Stimulated activated naive B cell treated with anti-CD40 and anti-IgM and Interleukin-4, amounts not matched to agents 10 μg/mL and 1 μg/mL and 100 μg/mL, for 72 hours (primary cell): ENCODE measurements around the gene GNA14.
"Not testable (repeated sequence)": the region's sequence is repeated elsewhere in the genome, so short reads cannot be mapped to it uniquely, and the experiment has no call there.

Experiments
- ATAC-seq, 2 donors: fragments of 150-1000 bp; cut with Tn5 transposase; replicated peaks; 2 replicates each; pipeline ENCODE4 v1.10.0; 2021; ENCODE audit warnings: moderate library complexity in 1 of 2
- DNase-seq: peaks from one replicate; pipeline ENCODE4 v3.0.0; 2021
- H3K27ac Mint-ChIP-seq: one replicate; pipeline ENCODE4 v1.8.0; 2022; ENCODE audit warnings: mild to moderate bottlenecking, mixed read lengths
- H3K27me3 Mint-ChIP-seq, 2 donors: one replicate each; pipeline ENCODE4 v1.8.0; 2022; ENCODE audit warnings: mixed read lengths in 2 of 2
- H3K36me3 Mint-ChIP-seq, 2 donors: one replicate each; pipeline ENCODE4 v1.8.0; 2022; ENCODE audit warnings: mixed read lengths in 2 of 2, mild to moderate bottlenecking in 1 of 2
- H3K4me1 Mint-ChIP-seq, 2 donors: one replicate each; pipeline ENCODE4 v1.8.0; 2022; ENCODE audit warnings: mixed read lengths in 2 of 2, mild to moderate bottlenecking in 1 of 2
- H3K4me3 Mint-ChIP-seq, 2 donors: one replicate each; pipeline ENCODE4 v1.8.0; 2022; ENCODE audit warnings: mild to moderate bottlenecking in 2 of 2, mixed read lengths in 2 of 2, moderate library complexity in 1 of 2
- H3K9me3 Mint-ChIP-seq, 2 donors: one replicate each; pipeline ENCODE4 v1.8.0; 2022; ENCODE audit warnings: mixed read lengths in 2 of 2, mild to moderate bottlenecking in 1 of 2

GNA14 gene

DNA sequence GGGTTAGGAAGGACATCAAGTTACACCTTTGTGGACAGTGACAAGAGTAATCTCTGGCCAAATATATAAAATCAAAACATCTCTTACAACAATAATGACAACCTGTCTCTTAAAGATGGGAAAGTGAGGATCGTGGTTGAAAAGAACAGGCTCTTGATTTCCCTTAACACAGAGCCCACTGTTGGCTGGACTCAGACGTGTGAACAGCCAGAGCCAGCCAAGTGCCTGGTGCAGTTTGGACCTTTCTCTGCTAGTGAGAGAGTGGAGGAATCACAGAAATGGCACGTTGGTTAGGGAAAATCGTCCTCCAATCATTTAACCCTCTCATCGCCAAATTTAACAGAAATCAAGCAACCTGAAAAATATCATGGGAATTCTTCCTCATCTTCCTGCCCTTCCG lies 131.3 kb downstream of the GNA14 start:
- peaks cover 0 to 9% of the 10 kb centered on the region in 2 donors for H3K4me1 Mint-ChIP-seq
- no peak overlapping the region for H3K27ac Mint-ChIP-seq
- H3K27me3 Mint-ChIP-seq, result no peaks in the 10 kb centered on the region
- no peaks in the 10 kb centered on the region for H3K9me3 Mint-ChIP-seq
- DNase-seq (no peak), ATAC-seq (no peak)
- H3K36me3 Mint-ChIP-seq, result no peaks in the 10 kb centered on the region
- H3K4me3 Mint-ChIP-seq, result no peak overlapping the region

DNA sequence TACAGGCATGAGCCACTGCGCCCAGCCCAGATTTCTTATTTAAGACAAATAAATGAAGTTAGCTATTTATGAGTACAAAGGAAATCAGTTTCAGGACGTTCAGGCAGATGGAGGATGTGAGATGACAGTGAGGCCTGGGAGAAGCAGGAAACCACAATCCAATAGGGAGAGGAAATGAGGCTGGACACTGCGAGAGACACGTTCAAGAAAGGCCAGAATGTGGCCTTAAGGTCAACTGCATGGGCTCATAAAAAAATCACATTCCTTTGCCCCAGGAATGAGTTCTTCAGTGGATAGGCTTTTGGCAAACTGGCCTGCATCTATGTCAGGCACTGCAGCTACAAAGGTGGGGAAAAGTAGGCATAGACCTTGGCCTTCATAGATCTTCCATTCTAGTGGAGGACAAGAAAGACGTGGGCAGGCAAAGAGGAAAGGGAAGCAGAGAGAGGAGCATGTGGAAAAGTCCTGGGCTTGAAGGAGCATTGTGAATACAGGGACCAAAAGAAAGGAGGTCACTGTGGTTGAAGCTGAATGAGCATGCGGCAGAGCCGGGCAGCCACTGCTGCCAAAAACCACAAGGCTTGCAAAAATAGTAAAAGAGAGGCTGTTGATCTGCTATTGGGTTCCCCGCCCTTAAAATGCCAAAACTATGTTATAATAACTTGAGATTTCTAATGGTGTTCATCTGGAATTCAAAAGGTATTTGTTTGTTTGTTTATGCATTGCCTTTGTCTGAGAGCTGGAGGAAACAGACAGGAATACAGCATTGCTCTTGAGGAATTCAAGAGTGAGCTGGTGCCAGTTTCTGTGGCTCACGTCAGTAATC lies 133.0 kb downstream of the GNA14 start:
- H3K9me3 Mint-ChIP-seq, result no peaks in the 10 kb centered on the region
- H3K27me3 Mint-ChIP-seq, result no peaks in the 10 kb centered on the region
- H3K4me1 Mint-ChIP-seq, result peaks cover 0 to 9% of the 10 kb centered on the region in 2 donors
- no peaks in the 10 kb centered on the region for H3K36me3 Mint-ChIP-seq
- H3K27ac Mint-ChIP-seq, result no peak overlapping the region
- DNase-seq, result no peak
- no peak overlapping the region for H3K4me3 Mint-ChIP-seq
- ATAC-seq, result no peak

DNA sequence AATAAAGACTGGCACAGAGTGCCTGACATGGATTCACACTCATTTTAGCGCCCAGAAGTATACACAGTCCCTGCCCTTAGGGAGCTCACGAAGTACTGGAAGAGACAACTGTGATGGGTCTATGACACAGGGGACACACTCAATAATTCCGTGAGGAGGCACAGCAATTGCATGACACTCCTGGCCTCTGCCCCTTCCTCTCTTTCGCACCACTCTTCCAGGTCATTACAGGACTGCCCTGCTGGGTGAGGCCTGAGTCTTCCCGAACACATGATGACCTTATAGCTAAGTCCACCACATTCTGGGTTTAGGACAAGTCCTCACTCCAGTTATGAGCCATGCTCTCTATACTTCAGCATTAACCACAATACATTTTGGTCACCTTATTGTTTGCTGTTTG lies 134.7 kb downstream of the GNA14 start:
- no peak overlapping the region for H3K27ac Mint-ChIP-seq
- no peaks in the 10 kb centered on the region for H3K27me3 Mint-ChIP-seq
- H3K4me1 Mint-ChIP-seq, result peaks cover 0 to 9% of the 10 kb centered on the region in 2 donors
- no peaks in the 10 kb centered on the region for H3K9me3 Mint-ChIP-seq
- H3K36me3 Mint-ChIP-seq, result no peaks in the 10 kb centered on the region
- ATAC-seq, result no peak
- H3K4me3 Mint-ChIP-seq, result no peak overlapping the region
- no peak for DNase-seq

DNA sequence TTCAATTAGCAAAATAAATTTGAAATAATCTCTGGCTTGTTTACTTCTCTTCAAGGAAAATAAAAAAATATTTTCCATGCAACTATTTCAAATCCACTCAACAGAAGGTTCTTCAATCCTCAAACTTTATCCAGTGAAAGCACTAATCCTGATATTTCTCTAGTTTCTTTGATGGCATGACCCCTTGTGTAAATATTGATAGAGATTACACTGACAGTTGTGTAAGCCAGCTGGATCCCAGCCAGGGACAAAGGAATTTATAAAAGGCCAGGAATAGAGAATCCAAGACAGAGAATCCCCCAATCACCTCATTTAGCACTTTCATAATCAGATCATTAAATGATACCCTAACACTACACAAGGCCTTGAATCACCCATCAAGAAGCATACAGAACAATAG lies 135.2 kb downstream of the GNA14 start:
- ATAC-seq (no peak), DNase-seq (no peak)
- peaks cover 0 to 9% of the 10 kb centered on the region in 2 donors for H3K4me1 Mint-ChIP-seq
- H3K27me3 Mint-ChIP-seq, result no peaks in the 10 kb centered on the region
- H3K36me3 Mint-ChIP-seq, result no peaks in the 10 kb centered on the region
- H3K4me3 Mint-ChIP-seq, result no peak overlapping the region
- no peaks in the 10 kb centered on the region for H3K9me3 Mint-ChIP-seq
- no peak overlapping the region for H3K27ac Mint-ChIP-seq

DNA sequence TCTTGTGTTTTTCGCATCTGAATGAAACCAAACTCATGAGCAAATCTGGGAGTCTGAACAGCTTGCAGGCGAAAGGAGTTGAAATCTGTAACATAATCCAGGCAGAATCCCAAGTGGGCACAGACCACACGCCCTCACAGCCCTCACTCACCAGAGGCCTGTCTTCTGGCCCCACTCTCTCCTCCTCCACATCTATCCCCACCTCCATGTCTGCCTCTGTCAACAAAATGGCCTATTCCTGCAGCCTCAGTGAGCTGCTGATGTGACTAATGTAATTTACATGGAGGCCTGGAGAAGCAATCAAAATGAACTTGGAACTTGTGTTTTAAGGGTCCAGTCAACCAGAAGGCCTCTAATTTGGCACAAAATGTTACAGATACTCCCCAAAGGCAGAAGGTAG lies 136.6 kb downstream of the GNA14 start:
- Mint-ChIP-seq H3K27me3 (no peaks in the 10 kb centered on the region), H3K36me3 (no peaks in the 10 kb centered on the region), H3K9me3 (no peaks in the 10 kb centered on the region), H3K27ac (no peak overlapping the region), H3K4me3 (no peak overlapping the region), H3K4me1 (peaks cover 0 to 9% of the 10 kb centered on the region in 2 donors)
- no peak for DNase-seq
- ATAC-seq, result no peak

DNA sequence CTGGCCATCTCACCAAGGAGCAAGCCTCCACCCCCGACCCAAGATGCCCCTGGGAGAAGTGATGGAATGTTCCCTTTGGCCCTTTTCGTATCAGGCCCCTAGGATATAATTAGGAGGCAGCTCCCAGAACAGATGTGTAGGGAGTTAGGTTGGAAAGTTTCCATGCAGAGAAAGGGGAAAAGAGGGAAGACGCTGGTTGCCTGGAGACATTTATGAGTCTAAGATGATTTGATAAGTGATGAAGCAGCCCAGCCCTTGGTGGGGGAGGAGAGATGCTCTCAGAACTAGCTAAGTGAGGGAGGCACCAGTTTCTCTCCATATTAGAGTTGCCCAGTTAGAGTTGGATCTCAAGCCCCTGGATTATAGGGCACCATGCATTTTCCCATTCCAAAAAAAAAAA lies 137.5 kb downstream of the GNA14 start:
- no peaks in the 10 kb centered on the region for H3K36me3 Mint-ChIP-seq
- ATAC-seq, result no peak
- no peak overlapping the region for H3K4me3 Mint-ChIP-seq
- DNase-seq, result no peak
- no peak overlapping the region for H3K27ac Mint-ChIP-seq
- H3K9me3 Mint-ChIP-seq, result no peaks in the 10 kb centered on the region
- no peaks in the 10 kb centered on the region for H3K27me3 Mint-ChIP-seq
- H3K4me1 Mint-ChIP-seq, result peaks cover 0 to 9% of the 10 kb centered on the region in 2 donors

DNA sequence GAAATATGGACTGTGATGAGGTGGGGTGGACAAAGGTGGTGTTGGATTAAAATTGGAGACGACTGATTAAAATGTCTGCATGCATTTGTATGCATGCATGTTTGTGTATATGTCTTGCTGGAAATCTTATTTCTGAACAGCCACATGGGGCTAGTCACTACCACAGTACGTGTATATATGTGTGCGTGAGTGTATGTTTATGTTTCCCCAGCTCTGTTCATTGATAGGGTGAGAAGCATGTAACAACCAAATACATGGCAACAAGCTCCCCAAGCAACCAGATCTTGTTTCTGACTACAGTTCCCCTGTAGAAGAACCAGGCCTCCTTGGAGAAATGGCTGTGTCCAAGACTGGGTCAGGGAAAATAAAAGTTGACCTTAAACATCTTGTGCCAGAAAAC lies 139.7 kb downstream of the GNA14 start:
- ATAC-seq, result no peak
- Mint-ChIP-seq H3K4me1 (no peaks in the 10 kb centered on the region), H3K4me3 (no peak overlapping the region), H3K27ac (no peak overlapping the region), H3K9me3 (no peaks in the 10 kb centered on the region), H3K36me3 (no peaks in the 10 kb centered on the region), H3K27me3 (no peaks in the 10 kb centered on the region)
- DNase-seq, result no peak

DNA sequence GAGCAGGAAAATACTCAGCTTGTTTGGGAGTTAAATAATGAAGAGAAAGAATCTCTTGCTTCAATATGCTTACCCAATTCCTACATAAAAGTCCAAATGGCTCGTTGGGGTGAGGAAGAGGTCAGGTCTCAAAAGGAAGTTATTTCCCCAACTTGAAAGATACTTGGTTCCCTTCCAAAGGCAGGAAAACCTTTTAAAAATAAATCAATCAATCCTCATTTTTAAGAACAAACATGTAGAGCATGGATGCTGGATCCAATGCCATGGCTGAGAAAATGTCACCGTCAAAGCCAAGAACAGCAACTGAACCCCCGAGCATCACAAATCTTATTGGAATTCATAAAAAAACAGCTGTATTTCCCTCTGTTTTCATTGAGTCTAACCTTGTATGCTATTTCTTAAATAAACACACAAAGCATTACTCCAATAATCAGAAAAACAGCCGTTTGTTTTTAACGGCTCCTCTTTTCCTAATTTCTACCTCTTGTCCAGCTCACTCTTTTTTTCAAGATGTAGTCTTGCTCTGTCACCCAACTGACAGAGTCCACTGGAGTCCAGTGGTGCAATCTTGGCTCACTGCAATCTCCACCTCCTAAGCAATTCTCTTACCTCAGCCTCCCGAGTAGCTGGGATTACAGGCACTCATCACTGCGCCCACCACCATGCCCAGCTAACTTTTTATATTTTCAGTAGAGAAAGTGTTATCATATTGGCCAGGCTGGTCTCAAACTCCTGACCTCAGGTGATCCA lies 140.7 kb downstream of the GNA14 start:
- DNase-seq, result no peak
- no peaks in the 10 kb centered on the region for H3K27me3 Mint-ChIP-seq
- H3K36me3 Mint-ChIP-seq, result no peaks in the 10 kb centered on the region
- no peak overlapping the region for H3K4me3 Mint-ChIP-seq
- no peak for ATAC-seq
- H3K9me3 Mint-ChIP-seq, result no peaks in the 10 kb centered on the region
- H3K4me1 Mint-ChIP-seq, result no peaks in the 10 kb centered on the region
- no peak overlapping the region for H3K27ac Mint-ChIP-seq

DNA sequence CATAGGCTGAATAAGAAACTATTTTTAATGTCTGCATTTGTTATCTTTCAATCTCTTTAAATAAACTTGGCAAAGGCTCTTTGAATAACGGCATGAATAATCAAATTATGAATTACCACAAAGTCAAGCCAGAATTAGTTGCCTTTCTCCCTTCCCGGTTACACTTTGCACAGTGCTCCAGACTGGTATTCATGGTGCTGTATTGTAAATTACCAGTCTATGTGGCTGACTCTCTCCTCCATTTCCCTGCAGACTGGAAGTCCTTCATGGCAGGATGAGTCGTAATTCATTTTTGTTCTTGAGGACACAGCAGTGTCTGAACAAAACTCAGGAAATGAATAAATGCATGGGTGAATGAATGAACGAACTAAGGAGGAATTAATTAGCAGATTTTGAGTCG lies 142.9 kb downstream of the GNA14 start:
- H3K4me1 Mint-ChIP-seq, result no peaks in the 10 kb centered on the region
- H3K27me3 Mint-ChIP-seq, result no peaks in the 10 kb centered on the region
- H3K27ac Mint-ChIP-seq, result no peak overlapping the region
- H3K9me3 Mint-ChIP-seq, result no peaks in the 10 kb centered on the region
- no peaks in the 10 kb centered on the region for H3K36me3 Mint-ChIP-seq
- DNase-seq, result no peak
- no peak overlapping the region for H3K4me3 Mint-ChIP-seq
- ATAC-seq, result no peak

DNA sequence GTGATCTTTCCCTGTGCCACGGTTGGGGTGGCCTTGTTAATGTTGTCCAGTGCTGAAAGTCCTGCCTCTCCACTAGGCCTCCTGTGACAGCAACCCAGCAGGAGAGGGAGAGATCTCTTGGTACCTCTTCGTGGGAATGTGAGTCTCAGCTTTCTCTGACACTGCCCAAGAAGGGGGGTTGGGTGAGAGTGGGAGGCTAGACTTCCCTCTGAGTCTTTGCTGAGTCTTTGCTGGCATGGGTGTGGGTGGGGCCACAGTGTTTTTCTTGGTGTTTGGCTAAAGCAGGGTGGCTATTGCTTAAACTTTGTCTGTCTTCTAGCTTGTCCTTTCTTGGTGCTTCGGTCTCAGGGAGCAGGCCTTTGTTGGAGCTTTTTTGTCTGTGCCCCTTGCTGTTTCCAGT lies 145.6 kb downstream of the GNA14 start:
- no peak overlapping the region for H3K4me3 Mint-ChIP-seq
- ATAC-seq, result no peak
- no peaks in the 10 kb centered on the region for H3K36me3 Mint-ChIP-seq
- no peaks in the 10 kb centered on the region for H3K4me1 Mint-ChIP-seq
- no peak for DNase-seq
- no peaks in the 10 kb centered on the region for H3K27me3 Mint-ChIP-seq
- no peaks in the 10 kb centered on the region for H3K9me3 Mint-ChIP-seq
- no peak overlapping the region for H3K27ac Mint-ChIP-seq

DNA sequence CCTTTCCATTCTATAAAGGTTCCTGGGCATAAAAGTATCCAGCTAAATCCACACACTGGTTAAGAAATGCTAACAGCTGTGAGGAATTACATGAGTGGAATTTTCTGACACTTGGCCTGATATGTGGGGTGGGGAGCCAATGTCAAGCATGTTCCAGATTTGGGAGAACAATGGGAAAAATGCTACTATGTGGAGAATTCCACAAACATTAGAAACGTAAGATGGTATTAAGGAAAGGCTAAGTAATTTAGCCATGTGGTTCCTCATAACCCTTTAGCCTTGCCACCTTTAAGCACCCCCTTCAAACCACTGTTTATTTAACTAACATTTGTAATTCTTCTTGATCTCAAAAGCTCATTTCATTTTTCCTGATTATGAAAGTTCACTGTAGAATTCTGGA lies 149.2 kb downstream of the GNA14 start:
- no peak overlapping the region for H3K27ac Mint-ChIP-seq
- DNase-seq, result no peak
- no peaks in the 10 kb centered on the region for H3K36me3 Mint-ChIP-seq
- no peak overlapping the region for H3K4me3 Mint-ChIP-seq
- no peaks in the 10 kb centered on the region for H3K9me3 Mint-ChIP-seq
- no peak for ATAC-seq
- H3K27me3 Mint-ChIP-seq, result no peaks in the 10 kb centered on the region
- H3K4me1 Mint-ChIP-seq, result no peaks in the 10 kb centered on the region

DNA sequence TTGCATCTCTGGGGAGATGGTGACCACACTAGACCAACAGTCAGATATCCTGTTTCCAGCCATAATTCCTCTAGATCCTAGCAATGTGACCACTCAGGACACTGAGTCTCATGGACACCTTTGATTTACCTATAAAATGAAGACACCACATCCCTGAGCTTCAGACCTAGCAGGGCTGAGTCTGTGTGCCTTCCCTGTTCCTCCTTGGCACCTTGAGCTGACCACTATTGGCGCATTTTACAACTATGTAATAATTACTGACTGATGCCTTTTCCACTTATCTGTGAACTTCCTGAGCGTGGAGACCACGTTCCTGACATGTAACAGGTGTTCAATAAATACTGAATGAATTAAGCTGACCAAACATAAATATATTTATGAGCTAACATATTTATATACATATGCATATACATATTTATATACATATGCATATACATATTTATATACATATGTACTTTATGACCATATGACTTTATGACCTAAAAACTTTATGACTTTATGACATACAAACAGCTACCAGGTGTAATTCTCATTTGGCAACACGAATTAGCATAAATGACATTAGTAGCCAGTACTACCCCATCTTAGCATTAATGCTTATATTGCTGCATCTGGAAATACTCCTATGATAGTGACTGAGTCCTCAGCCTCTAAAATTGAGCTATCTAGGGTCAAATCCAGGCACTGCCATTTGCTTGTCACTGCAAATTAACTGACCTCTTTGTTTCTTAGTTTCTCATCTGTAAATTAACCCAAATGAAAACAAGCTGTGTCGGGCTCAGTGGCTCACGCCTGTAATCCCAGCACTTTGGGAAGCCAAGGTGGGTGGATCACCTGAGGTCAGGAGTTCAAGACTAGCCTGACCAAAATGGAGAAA lies 150.6 kb downstream of the GNA14 start:
- H3K27ac Mint-ChIP-seq, result no peak overlapping the region
- H3K4me3 Mint-ChIP-seq, result no peak overlapping the region
- H3K27me3 Mint-ChIP-seq, result no peaks in the 10 kb centered on the region
- H3K36me3 Mint-ChIP-seq, result no peaks in the 10 kb centered on the region
- DNase-seq (no peak), ATAC-seq (no peak)
- no peaks in the 10 kb centered on the region for H3K4me1 Mint-ChIP-seq
- H3K9me3 Mint-ChIP-seq, result no peaks in the 10 kb centered on the region

DNA sequence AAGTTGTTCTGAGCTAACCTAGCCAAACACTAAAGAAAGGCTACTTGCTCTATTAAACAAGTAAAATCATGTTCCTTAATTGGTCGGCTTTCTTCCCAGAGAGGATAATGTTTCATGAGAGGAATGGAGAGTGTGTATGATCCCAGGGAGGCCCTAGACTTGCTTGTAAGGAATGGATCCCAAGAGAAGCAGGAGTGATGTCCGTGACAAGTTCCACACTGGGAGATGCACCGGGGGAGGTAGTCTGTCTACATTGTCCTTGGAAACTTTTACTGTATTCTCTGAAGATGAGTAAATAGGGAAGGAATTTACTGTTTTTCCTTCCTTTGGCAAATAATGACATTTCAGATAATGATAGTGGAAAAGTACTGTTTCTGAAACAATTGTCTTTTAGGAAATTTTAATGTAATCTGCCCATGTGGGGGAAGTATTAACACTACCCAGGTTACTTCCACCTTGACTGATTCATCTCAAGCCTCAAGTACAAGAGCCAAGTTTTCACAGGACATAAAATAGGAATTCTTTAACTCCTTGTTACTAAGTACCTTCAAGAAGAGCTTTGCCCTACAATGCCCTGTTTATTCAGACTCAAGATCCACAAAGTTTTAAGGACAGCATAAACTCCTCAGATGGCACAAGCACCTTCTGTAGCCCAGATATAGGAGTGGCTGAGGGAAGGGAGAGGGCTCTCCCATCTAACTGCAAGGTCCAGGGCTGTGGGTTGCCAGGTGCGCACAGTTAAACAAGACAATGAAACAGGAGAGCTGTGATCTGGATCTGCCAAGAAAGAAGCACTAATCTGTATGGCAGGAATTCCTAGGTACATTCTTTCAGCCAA lies 152.1 kb downstream of the GNA14 start:
- H3K27me3 Mint-ChIP-seq, result no peaks in the 10 kb centered on the region
- no peaks in the 10 kb centered on the region for H3K4me1 Mint-ChIP-seq
- peaks cover 0 to 2% of the 10 kb centered on the region in 2 donors for H3K9me3 Mint-ChIP-seq
- ATAC-seq, result no peak
- H3K36me3 Mint-ChIP-seq, result no peaks in the 10 kb centered on the region
- DNase-seq, result no peak
- H3K4me3 Mint-ChIP-seq, result no peak overlapping the region
- H3K27ac Mint-ChIP-seq, result no peak overlapping the region

DNA sequence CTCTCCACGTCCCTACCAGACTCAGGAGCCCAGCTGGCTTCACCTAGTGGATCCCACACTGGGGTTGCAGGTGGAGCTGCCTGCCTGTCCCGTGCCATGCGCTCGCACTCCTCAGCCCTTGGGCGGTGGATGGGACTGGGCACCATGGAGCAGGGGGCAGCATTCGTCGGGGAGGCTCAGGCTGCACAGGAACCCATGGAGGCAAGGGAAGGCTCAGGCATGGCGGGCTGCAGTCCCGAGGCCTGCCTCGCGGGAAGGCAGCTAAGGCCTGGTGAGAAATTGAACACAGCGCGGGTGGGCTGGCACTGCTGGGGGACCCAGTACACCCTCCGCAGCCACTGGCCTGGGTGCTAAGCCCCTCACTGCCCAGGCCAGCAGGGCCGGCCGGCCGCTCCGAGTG lies 157.8 kb downstream of the GNA14 start:
- H3K27me3 Mint-ChIP-seq, result peaks cover 11 to 26% of the 10 kb centered on the region in 2 donors

More for the DNA sequence above, 157.8 kb downstream of the GNA14 start:
- H3K4me1 Mint-ChIP-seq, H3K36me3 Mint-ChIP-seq, ATAC-seq, H3K27ac Mint-ChIP-seq, H3K4me3 Mint-ChIP-seq, H3K9me3 Mint-ChIP-seq, DNase-seq: not testable (repeated sequence)
